Measurements from ENCODE around the gene BAHCC1.

The BAHCC1 gene

DNA sequence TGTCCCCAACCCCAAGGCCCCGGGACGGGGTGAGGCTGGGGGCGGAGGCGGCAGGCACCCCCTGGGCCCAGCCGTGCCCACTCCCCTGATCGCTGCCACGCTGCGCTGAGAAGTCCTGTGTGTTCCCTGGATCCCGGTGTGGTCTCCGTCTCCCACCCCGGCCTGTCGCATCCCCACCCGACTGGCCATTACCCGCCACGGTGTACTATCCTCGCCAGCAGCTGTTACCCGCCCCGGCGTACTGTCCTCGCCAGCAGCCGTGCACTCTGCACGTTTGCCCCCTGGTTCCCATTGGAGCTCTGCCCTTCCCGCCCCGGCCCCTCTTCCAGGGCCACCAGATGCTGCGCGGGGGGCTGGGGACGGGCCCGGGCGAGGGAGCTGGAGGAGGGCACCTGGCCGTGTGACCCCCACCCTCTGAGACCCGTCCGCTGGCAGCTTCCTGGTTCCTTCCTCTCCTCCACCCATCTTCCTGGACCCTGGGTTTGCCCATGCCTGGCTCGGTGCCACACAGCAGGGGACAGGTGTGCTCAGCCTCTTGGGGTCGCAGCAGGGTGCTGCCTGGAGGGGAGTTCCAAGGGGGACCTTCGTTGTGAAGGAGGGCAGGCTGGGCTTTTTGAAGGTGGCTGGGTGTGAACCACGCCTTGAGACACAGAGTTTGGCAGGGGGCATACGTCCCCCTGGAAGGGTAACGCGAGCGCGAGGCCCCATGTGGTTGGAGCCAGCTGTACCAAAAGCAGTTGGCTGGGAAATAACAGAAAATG lies 19.7 kb downstream of the BAHCC1 start:
- Histone ChIP-seq H3K9ac (ENCODE audit: low read length) (no peak overlapping the region), H3K36me3 (ENCODE audit: control insufficient read depth in 1 of 2, insufficient read depth in 2 of 2, low read length in 2 of 2) (no peaks in the 10 kb centered on the region), H3K4me3 (ENCODE audit: low read depth, low read length) (no peak overlapping the region), H2BK120ac (ENCODE audit: insufficient read depth, low read length, poor library complexity) (no peak overlapping the region), H3K4me2 (ENCODE audit: low read length) (no peak overlapping the region), H3K4ac (ENCODE audit: low read depth, low read length) (no peak overlapping the region), H3K14ac (ENCODE audit: low read length) (no peak overlapping the region), H3K23ac (ENCODE audit: low read length) (no peak overlapping the region), H3K27me3 (ENCODE audit: insufficient read depth, low read length) (no peaks in the 10 kb centered on the region), H4K12ac (ENCODE audit: low read depth, low read length) (no peak overlapping the region), H4K8ac (ENCODE audit: low read depth, low read length) (no peak overlapping the region), H3K79me2 (ENCODE audit: control insufficient read depth, insufficient read depth, low read length, poor library complexity) (no peaks in the 10 kb centered on the region), H3K79me1 (ENCODE audit: low read length) (no peaks in the 10 kb centered on the region), H2BK5ac (ENCODE audit: low read depth, low read length, poor library complexity) (no peak overlapping the region), H3K4me1 (ENCODE audit: control insufficient read depth in 1 of 2, insufficient read depth in 2 of 2, low read length in 2 of 2) (peaks cover 3 to 5% of the 10 kb centered on the region in 2 experiments), H3K18ac (ENCODE audit: low read length) (no peak overlapping the region), H3K27ac (ENCODE audit: low read depth, low read length) (no peak overlapping the region), H3K9me3 (ENCODE audit: insufficient read depth, low read depth, low read length) (no peaks in the 10 kb centered on the region), H2BK12ac (ENCODE audit: low read length) (no peak overlapping the region), H2AK5ac (ENCODE audit: low read length) (no peak overlapping the region), H4K91ac (ENCODE audit: low read depth, low read length) (no peak overlapping the region), H2AFZ (ENCODE audit: insufficient read depth, low read length, poor library complexity) (no peak overlapping the region)
- DNase-seq = no peak
- WGBS (ENCODE audit: extremely low coverage, insufficient coverage, insufficient read length) = no CpG with 5 or more reads among the region's 41 CpGs

DNA sequence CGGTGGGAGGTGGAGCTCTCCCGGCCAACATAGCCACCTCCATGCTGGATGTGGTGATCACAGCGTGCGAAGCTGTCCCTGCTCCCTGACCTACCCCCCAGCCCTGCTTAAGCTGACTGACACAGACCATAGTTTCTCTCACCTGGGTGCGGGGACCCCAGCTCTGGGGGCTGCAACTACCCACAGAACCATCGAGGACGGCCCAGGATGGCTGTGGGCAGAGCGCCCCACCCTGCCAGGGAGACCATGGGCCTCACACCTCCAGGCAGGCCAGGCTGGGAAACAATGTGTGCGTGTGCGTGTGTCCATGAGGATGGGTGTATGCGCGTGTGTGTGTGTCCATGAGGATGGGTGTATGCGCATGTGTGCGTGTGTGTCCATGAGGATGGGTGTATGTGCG lies 20.4 kb downstream of the BAHCC1 start:
- H3K27ac ChIP-seq (ENCODE audit: low read depth, low read length) = no peak overlapping the region
- no peak overlapping the region for H3K9ac ChIP-seq (ENCODE audit: low read length)
- H2BK5ac ChIP-seq (ENCODE audit: low read depth, low read length, poor library complexity) = no peak overlapping the region
- H3K36me3 ChIP-seq (ENCODE audit: control insufficient read depth in 1 of 2, insufficient read depth in 2 of 2, low read length in 2 of 2) = no peaks in the 10 kb centered on the region
- no peak overlapping the region for H4K91ac ChIP-seq (ENCODE audit: low read depth, low read length)
- H3K4me3 ChIP-seq (ENCODE audit: low read depth, low read length) = no peak overlapping the region
- no peaks in the 10 kb centered on the region for H3K79me1 ChIP-seq (ENCODE audit: low read length)
- H2AFZ ChIP-seq (ENCODE audit: insufficient read depth, low read length, poor library complexity) = no peak overlapping the region
- DNase-seq = no peak
- no peak overlapping the region for H2BK120ac ChIP-seq (ENCODE audit: insufficient read depth, low read length, poor library complexity)
- no CpG with 5 or more reads among the region's 15 CpGs for WGBS (ENCODE audit: extremely low coverage, insufficient coverage, insufficient read length)
- no peak overlapping the region for H4K8ac ChIP-seq (ENCODE audit: low read depth, low read length)
- H3K18ac ChIP-seq (ENCODE audit: low read length) = no peak overlapping the region
- H2BK12ac ChIP-seq (ENCODE audit: low read length) = no peak overlapping the region
- H3K4me2 ChIP-seq (ENCODE audit: low read length) = no peak overlapping the region
- H3K23ac ChIP-seq (ENCODE audit: low read length) = no peak overlapping the region
- H3K14ac ChIP-seq (ENCODE audit: low read length) = no peak overlapping the region
- no peaks in the 10 kb centered on the region for H3K79me2 ChIP-seq (ENCODE audit: control insufficient read depth, insufficient read depth, low read length, poor library complexity)
- H3K4me1 ChIP-seq (ENCODE audit: control insufficient read depth in 1 of 2, insufficient read depth in 2 of 2, low read length in 2 of 2) = peaks cover 3 to 5% of the 10 kb centered on the region in 2 experiments
- no peaks in the 10 kb centered on the region for H3K9me3 ChIP-seq (ENCODE audit: insufficient read depth, low read depth, low read length)
- no peak overlapping the region for H4K12ac ChIP-seq (ENCODE audit: low read depth, low read length)
- H2AK5ac ChIP-seq (ENCODE audit: low read length) = no peak overlapping the region
- H3K4ac ChIP-seq (ENCODE audit: low read depth, low read length) = no peak overlapping the region
- H3K27me3 ChIP-seq (ENCODE audit: insufficient read depth, low read length) = no peaks in the 10 kb centered on the region

DNA sequence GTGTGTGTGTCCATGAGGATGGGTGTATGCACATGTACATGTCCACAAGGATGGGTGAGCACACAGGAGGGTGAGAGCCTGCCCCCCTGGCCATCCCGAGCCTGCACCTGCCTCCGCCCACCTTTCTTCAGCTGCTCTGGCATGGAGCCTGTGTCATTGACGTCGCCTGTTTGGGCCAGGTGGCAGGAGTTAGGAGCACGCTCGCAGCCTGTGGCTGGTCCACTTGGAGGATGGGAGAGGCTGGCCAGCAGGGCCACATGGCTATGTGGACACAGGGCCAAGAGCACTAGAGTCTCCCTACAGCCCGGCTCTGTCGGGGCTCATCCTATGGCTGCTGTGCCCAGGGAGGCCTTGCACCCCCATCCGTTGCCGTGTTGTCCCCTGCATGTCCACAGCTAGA lies 21.4 kb downstream of the BAHCC1 start:
- Histone ChIP-seq H2AFZ (ENCODE audit: insufficient read depth, low read length, poor library complexity) (no peak overlapping the region), H3K18ac (ENCODE audit: low read length) (no peak overlapping the region), H3K27ac (ENCODE audit: low read depth, low read length) (no peak overlapping the region), H3K4me3 (ENCODE audit: low read depth, low read length) (peak overlapping the region; percentile 6), H3K14ac (ENCODE audit: low read length) (no peak overlapping the region), H4K12ac (ENCODE audit: low read depth, low read length) (no peak overlapping the region), H3K9ac (ENCODE audit: low read length) (no peak overlapping the region), H2BK12ac (ENCODE audit: low read length) (no peak overlapping the region), H3K79me2 (ENCODE audit: control insufficient read depth, insufficient read depth, low read length, poor library complexity) (no peaks in the 10 kb centered on the region), H3K4me1 (ENCODE audit: control insufficient read depth in 1 of 2, insufficient read depth in 2 of 2, low read length in 2 of 2) (peaks cover 3 to 5% of the 10 kb centered on the region in 2 experiments), H3K23ac (ENCODE audit: low read length) (no peak overlapping the region), H2AK5ac (ENCODE audit: low read length) (no peak overlapping the region), H3K27me3 (ENCODE audit: insufficient read depth, low read length) (no peaks in the 10 kb centered on the region), H4K91ac (ENCODE audit: low read depth, low read length) (no peak overlapping the region), H3K9me3 (ENCODE audit: insufficient read depth, low read depth, low read length) (no peaks in the 10 kb centered on the region), H3K4ac (ENCODE audit: low read depth, low read length) (no peak overlapping the region), H3K79me1 (ENCODE audit: low read length) (no peaks in the 10 kb centered on the region), H2BK120ac (ENCODE audit: insufficient read depth, low read length, poor library complexity) (no peak overlapping the region), H3K36me3 (ENCODE audit: control insufficient read depth in 1 of 2, insufficient read depth in 2 of 2, low read length in 2 of 2) (no peaks in the 10 kb centered on the region), H2BK5ac (ENCODE audit: low read depth, low read length, poor library complexity) (no peak overlapping the region), H4K8ac (ENCODE audit: low read depth, low read length) (no peak overlapping the region), H3K4me2 (ENCODE audit: low read length) (no peak overlapping the region)
- no CpG with 5 or more reads among the region's 10 CpGs for WGBS (ENCODE audit: extremely low coverage, insufficient coverage, insufficient read length)
- DNase-seq = no peak

DNA sequence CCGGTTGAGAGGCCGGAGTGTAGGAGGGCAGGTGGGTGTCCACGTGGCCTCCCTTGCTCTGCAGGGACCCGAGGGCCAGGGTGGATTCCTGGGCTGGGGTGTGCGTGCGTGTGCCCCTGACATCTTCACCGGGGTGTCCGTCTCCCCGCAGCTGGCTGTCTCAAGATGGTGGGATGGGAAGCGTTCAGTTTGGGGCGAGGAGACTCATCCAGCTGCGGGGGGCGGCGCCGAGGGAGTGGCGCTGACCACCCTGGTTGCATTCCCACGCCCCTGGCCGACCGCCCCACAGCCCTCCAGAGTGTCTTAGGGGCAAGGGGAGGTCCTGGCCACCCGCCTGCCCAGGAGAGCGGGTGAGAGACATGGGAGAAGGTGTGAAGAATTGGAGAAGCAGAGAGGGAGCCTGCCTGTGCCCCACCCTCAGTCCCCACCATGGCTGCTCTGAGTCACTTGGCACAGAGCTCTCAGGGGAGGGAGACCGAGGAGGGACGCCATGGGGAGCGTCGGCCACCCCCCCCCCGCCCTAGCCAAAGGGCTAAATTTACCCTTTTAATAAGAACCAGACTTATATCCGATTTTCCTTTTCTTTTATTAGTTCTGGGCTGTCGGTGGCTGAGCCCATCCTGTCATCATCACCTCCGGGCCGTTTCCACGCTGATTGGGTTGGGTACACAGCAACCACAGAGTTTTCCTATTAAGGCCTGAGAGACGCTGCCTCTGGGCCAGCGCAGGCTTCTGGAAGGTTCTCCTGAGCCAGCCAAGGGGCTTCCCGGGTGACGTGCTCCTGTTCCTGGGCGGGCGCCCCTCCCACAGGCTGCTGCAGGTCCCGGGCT lies 22.0 kb downstream of the BAHCC1 start:
- Histone ChIP-seq H3K4me3 (ENCODE audit: low read depth, low read length) (no peak overlapping the region), H3K79me2 (ENCODE audit: control insufficient read depth, insufficient read depth, low read length, poor library complexity) (no peaks in the 10 kb centered on the region), H4K91ac (ENCODE audit: low read depth, low read length) (no peak overlapping the region), H3K23ac (ENCODE audit: low read length) (no peak overlapping the region), H3K36me3 (ENCODE audit: control insufficient read depth in 1 of 2, insufficient read depth in 2 of 2, low read length in 2 of 2) (no peaks in the 10 kb centered on the region), H3K9ac (ENCODE audit: low read length) (no peak overlapping the region), H4K12ac (ENCODE audit: low read depth, low read length) (no peak overlapping the region), H3K9me3 (ENCODE audit: insufficient read depth, low read depth, low read length) (no peaks in the 10 kb centered on the region), H4K8ac (ENCODE audit: low read depth, low read length) (no peak overlapping the region), H3K27ac (ENCODE audit: low read depth, low read length) (no peak overlapping the region), H2AFZ (ENCODE audit: insufficient read depth, low read length, poor library complexity) (no peak overlapping the region), H3K79me1 (ENCODE audit: low read length) (peaks cover under 1% of the 10 kb centered on the region), H3K14ac (ENCODE audit: low read length) (no peak overlapping the region), H3K4ac (ENCODE audit: low read depth, low read length) (no peak overlapping the region), H2BK12ac (ENCODE audit: low read length) (no peak overlapping the region), H2BK5ac (ENCODE audit: low read depth, low read length, poor library complexity) (no peak overlapping the region), H2AK5ac (ENCODE audit: low read length) (no peak overlapping the region), H3K4me2 (ENCODE audit: low read length) (no peak overlapping the region), H3K18ac (ENCODE audit: low read length) (no peak overlapping the region), H3K4me1 (ENCODE audit: control insufficient read depth in 1 of 2, insufficient read depth in 2 of 2, low read length in 2 of 2) (peaks cover 3 to 5% of the 10 kb centered on the region in 2 experiments), H3K27me3 (ENCODE audit: insufficient read depth, low read length) (no peaks in the 10 kb centered on the region), H2BK120ac (ENCODE audit: insufficient read depth, low read length, poor library complexity) (no peak overlapping the region)
- no CpG with 5 or more reads among the region's 38 CpGs for WGBS (ENCODE audit: extremely low coverage, insufficient coverage, insufficient read length)
- DNase-seq = no peak

Measured in trophoblast cell (in vitro differentiated cells and primary cell).